Esophagus mucosa (tissue), 1 donor: ENCODE results near the gene SMCP. TPM values are rescaled to one million over a fixed set of nuclear protein-coding genes. Genes with fewer than 3 reads are reported as not detected.
A peak's percentile ranks its signal among the peaks of the same experiment; 100 is the strongest.

Experiments used
- ATAC-seq: fragments of 200-7000 bp; cut with Tn5 transposase; one replicate; pipeline ENCODE4 v1.9.1; 2020
- total RNA-seq: library from RNA; stranded (reverse); gene quantifications from one replicate; pipeline ENCODE4 v1.2.4, GENCODE V29; 2023
- donor health status: DM: yes; HTN: yes; CAD: no.

Gene SMCP
- total RNA-seq, result not detected

- no peak for ATAC-seq
Measured at GRCh38 chr1:152878042-152878441, at the start of gene SMCP. Gene SMCP, plus strand, starts transcription at chr1:152878322. Its CDS starts 6,101 bp downstream, at chr1:152884423.

DNA sequence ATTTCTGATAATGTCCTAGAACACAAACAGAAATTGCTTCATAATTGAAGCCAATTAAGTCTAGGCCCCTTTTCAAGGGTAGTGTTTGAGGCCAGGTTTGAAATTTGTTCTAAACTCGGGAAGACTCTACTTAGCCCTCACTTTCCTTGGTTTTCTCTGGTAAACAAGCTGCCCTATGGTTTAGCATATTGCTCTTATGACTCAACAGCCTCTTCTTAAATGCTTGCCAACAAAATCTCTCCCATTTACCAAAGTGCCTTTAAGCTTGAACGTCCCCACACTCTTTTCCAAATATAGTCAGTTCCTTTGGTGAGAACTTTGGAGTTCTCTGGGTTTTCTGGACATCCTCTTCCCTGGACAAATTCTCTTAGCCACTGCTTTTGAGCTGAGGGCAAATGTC is 41.3 kb upstream of the SMCP start:
- ATAC-seq, result no peak

DNA sequence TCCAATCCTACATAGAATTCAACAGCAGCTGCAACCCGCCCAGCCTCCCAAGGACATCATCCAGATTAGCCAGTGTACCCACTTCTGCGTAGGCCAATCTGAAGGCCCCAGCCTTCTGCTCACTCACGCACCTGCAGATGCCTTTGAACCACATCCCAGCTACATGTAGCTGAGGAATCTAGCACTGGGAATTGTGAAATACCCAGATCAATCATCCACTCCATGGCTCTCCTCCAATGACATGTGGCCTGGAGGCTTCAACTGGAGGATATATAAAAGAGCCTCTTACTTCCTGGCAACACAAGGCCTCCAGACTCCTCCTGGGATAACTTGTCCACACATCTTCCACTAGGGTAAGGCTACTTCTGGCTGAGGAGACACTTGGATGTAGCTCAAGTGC is 35.6 kb upstream of the SMCP start, which contains the start of gene LCE6A:
LCE6A (plus strand) TSS at position 301 of the 400 bp plus-strand sequence. CDS start 665 bp downstream, outside the sequence.
- ATAC-seq, result no peak

GRCh38 chr1:152855661-152856060 is 22.5 kb upstream of the SMCP start:
- ATAC-seq, result no peak

DNA sequence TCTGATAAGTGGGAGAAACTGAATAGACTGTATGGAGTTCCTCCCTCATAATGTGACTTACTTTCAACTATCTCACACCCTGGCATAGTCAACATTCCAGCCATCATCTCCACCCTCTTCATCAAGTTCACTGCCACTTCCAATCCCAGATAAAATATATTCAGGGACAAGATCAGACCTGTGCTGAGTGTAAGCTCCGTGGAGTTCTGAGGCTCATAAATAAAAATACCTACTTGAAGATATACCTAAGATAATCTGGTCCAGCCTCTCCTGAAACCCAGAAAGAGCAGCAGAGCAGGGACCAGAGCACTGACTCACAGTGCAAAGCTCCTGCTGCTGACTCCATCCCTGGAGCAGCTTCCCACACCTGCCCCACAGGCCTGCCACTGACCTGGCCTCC is 20.1 kb upstream of the SMCP start:
- peak; percentile 44 for ATAC-seq

GRCh38 chr1:152859696-152860095 is 18.4 kb upstream of the SMCP start, which contains the start of gene LCE7A:
Gene LCE7A, plus strand, starts transcription at chr1:152859996. Its CDS starts 702 bp downstream, at chr1:152860698.
- no peak for ATAC-seq

- ATAC-seq, result no peak
Measured at GRCh38 chr1:152860129-152860528, 18.0 kb upstream of the SMCP start.

DNA sequence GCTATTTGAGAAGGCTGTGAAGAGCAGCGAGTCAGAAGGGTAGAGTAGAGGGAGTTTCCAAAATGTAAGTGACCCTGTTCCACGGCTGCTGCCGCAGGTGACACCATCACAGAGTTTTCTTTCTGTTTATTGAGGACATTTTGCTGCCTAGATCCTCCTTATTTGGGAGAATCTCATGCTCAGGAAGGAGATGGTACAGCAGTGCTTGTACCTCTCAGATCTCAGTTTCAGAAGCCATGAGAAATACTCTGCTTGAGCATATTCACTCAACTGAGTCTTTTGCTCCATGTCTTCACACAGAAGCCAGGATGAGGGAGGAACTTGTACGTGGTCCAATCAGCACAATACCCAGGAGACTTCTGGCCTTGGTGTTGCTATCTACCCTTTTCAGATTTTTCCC is 16.7 kb upstream of the SMCP start:
- ATAC-seq, result no peak

DNA sequence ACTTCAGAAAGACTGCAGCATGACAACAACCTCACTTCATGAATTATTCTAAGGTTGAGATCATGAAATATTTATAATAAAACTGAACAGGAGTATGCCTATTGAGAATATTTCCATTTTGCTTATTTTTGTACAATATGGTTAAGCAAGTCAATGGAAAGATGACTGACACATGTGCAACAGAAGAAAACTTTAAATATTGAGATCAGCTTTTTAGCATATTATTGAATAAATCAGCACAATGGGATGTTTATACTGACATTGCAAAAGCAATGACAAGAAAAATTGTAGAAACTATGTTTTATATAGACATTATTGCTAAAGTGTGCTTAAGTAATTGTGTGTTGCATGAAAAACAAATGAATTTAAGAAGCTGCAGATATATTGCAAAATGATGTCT is 13.7 kb upstream of the SMCP start:
- ATAC-seq, result no peak

DNA sequence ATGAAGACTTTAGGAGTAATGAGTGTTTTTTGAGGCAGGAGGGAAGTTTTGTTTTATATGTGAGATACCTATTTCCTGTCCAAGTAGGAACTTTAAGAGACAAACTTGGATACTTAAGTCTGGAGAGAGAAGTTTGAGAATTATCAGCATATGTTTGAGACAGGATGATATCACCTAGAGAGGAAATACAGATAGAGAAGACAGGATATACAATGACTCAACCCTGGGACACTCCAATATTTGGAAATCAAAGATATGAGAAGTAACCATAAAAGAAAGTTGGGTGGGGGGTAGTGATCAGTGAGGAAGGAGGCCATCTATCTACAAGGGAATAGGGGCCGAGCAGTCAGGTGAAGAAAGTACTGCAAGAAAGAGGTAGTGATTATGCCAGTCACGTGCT is 11.8 kb upstream of the SMCP start:
- ATAC-seq, result no peak

- peak; percentile 75 for ATAC-seq
Measured at GRCh38 chr1:152869808-152870419, 8.2 kb upstream of the SMCP start.

DNA sequence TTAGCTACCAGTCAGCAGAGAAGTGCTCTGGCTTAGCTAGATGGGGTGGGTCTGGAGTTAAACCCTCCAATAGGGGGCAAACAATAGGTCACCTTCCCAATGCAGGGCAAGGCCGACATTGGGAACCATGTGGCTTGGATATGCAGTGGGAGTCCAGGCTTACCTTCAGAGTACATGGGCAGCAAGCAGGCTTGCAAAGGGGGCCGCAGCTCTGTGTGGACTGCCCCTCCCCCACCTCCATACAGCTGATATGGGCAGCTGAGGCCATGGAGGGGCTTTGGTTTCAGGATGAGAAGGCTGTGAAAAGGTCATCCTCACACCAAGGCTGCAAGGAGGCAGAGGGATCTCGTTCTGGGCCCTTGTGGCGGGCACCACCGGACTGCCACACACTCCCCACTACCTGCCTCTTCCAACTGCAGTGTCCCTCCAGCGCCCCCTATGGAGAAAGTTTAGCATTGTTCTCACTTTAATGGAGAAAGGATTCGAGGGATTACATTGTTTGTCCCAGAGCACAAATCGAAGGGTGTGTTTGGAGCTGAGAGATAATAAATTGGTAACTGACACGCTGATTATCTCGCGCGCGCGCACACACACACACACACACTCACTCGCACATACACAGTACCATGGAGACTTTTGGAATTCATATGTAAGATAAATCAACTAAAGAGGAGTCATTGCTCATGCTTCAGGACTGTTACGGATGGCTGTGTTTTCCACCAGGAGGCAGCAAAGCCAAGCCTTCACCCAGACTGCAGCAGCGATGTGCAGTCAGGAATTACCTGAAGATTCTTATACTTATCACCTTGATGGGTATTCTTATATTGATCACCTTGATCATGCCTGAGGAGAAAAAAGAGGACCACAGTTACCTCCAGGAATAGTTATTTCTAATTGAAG is 7.0 kb upstream of the SMCP start:
- peak; percentile 73 for ATAC-seq

DNA sequence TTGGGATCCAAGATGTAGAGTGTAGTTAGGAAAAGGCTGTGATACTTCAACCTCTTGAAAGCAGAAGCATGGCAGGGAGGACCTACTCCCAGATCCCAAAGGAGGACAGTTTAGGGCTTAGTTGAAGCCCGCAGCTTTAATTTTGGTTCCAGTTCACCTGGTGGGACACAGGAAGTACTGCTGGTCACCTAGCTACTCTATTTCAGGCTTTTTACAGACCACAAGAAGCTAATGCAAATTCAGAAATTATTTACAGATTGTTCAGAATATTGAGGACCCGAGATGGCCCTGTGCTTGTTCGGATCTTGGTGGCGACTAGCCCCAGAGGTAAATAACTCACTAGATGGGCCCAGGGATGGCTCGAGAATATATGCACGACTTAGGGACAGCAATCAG is 6.4 kb upstream of the SMCP start:
- no peak for ATAC-seq

DNA sequence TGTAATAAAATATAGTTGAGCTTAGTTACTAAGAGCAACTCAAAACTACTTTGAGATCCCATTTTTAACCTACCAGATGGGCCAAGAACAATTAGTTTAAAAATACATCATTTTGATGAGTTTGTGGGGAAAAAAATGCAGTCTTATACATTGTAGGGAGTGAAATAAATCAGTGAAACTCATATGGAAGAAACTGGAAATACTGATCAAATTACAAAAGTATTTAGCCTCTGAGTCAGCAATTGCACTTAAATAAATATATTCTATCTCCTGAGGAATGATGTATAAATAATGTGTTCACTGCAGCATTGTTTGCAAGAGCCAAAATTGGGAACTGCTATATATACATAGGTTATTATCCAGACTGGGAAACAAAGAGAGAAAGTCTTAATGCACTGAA is 4.6 kb upstream of the SMCP start:
- no peak for ATAC-seq

DNA sequence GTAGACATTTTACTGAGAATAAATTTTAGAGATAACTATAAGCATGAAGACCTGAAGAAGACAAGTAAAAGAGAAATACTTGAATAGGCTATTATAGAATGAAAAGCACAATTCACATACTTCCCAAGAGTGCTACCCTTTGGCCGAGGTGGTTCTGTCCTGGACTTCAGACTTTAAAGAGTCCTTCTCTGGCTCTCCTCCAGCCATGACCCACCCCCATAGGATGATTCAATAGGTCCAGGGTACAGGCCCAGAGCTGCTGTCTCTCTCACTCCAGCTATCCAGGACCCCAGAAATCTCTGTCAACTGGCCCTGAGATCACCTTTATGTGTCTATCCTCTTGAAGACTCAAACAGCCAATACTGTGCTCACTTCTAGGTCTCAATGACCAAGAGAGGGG is 1.3 kb upstream of the SMCP start:
- ATAC-seq, result no peak

GRCh38 chr1:152879559-152880198 is 1.6 kb downstream of the SMCP start:
- ATAC-seq, result no peak

DNA sequence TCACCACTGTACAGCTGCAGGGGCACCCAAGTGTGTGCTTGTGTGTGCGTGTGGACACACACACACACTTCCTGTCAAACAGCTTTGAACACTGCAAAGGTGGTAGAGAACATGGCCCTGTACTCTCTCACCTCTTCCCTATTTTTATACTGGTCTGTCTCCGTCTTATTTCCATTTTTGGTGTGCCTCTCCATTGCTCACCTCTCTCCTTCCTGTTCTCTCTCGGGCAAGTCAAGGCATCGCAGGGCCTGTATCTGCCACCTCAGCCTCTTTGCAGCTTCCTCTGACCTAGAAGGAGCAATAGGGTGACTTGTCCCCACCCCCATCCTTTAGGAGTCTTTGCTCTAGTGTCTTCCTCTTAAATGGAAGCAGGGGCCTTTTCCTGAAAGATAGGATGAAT is 2.2 kb downstream of the SMCP start:
- ATAC-seq, result peak; percentile 85

DNA sequence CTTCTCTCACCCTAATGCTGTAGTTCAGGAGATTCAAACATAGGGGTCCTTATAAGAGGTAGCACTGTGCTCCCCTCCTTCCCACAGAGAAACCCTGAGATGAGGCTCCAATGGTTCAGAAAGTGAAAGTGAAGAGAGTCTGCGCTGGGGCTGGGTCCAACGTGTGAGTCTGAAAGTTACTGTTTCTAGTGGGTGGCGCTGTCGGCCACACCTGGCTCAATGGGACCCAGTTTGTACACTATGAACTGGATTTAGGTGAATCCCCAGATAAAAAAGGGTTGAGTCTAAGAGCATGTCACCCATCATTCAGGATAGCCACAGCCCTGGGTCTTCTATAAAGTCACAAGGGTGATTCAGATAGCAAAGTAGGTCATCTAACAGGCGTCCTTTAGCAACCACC is 2.8 kb downstream of the SMCP start:
- peak; percentile 77 for ATAC-seq

DNA sequence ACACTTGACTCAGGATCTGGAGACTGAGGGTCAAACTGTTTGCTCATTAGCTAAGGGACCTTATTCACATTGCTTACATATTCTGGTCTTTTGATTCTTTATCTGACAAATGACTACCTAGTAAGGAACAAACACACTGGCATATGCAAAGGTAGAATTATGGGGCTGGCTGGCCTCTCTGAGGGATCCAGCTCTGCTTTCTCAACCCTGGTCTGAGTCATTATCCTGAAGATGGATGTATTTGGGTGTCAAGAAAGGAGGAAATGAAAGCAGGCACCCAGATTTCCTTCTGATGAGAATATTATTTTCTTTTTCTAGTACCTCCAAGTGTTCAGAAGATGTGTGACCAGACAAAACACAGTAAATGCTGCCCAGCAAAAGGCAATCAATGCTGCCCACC is 6.0 kb downstream of the SMCP start:
- peak; percentile 40 for ATAC-seq

GRCh38 chr1:152884506-152884905 is 6.4 kb downstream of the SMCP start:
- no peak for ATAC-seq

DNA sequence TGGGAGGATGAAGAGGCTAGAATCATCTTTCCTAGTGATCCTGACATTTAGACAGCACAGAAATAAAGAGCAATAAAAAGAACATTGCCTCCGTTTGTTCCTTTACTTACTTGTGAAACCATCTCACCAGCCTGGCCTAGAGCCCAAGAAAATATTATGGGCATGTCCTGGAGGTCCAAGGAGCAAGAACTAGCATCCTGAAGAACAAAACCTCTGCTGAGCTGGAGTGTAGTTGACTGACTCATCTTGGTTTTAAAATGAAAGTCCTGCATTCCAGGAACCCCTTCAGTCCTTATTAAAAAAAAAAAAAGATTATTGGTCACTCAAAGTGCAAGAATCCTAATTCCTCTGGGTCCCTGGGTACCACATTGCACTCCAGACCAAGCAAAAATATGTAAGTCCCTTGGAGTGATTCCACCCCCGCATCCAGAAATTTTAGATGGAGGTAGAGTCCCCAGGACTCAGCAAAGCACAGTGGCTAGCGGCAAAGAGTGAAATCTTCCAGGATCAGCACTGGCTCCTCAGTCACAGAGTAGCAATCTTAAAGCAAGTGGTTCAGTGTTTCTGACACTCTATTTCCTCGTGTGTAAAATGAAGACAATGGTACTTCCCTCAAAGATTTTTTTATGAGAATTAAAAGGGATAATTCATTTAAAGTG is 7.0 kb downstream of the SMCP start:
- no peak for ATAC-seq

DNA sequence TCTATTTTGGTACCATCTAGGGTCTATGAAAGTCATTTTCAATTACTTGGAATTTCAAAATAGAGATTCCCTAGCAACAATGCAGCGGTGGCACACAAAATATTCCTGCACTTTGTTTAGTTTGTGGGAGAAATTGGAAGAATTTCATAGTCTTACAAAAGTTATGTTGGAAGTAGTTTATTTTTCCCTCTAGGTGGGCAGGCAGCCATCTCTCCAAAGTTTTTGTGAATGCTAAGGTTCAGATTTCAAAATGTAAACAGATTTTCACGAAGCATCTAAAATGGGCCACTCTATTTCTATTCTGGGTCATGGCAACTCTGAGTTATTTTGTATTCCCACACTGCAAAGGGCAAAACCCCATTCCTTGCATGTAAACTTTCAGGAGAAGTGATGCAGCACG is 8.0 kb downstream of the SMCP start:
- ATAC-seq, result no peak
